Measurements from ENCODE around the gene HNRNPU.

The HNRNPU gene

DNA sequence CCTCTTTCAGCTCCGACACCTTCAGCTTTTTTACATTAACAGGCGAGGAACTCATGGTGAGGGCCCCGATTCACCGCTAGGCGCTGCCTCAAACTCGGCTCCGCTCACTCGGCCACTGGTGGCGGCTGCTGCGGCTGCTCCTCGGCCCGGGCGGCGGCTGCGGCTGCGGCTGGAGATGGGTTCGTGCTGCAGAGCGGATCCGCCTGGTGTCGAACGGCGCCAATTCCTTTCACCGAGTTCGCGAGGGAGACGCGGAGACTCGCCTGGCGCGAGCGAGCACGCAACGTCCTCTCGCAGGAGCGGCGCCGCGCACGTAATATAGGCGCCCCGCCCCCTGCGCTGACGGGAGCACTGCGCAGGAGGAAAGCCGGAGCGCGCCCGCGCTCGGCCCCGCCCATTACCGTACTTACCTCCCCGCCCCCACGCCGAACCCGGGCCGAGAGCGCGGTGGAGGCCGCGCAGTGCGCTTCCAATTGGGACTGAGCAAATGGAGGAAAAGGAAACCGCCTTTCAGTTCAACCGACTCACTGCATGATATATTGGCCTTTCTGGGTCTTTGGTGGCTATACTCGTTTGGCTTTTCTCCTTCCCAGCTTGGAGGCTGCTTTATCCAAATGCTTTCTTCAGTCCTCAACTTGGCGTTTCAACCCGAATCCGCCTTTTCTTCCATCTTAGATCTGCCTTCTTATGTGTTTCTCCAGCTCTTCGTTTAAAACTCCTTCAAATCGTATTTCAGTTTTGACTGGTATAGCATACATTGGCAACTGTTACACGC lies at the start of gene HNRNPU:
Gene HNRNPU (minus strand): TSS at position 291 of the 775 bp plus-strand sequence. CDS start 236 bp downstream, at position 55.
- H3K4me2 ChIP-seq (ENCODE audit: low read depth, low read length) = peak within 1 kb of the TSS; percentile 71
- peaks cover 49% of the 10 kb centered on the region for H3K79me2 ChIP-seq (ENCODE audit: low read length)
- H3K9ac ChIP-seq (ENCODE audit: low read length) = peak within 1 kb of the TSS; percentile 100
- no peaks in the 10 kb centered on the region for H3K9me2 ChIP-seq (replicated peaks; ENCODE audit: insufficient read depth, low read length)
- no peak for TF ChIP-seq EZH2phosphoT487 (IDR thresholded peaks at IDR 0.05; ENCODE audit: low read length)
- no peak for TF ChIP-seq EZH2 (optimal IDR thresholded peaks at IDR 0.05; ENCODE audit: low read depth, low read length)
- TF ChIP-seq, protein P1, sequence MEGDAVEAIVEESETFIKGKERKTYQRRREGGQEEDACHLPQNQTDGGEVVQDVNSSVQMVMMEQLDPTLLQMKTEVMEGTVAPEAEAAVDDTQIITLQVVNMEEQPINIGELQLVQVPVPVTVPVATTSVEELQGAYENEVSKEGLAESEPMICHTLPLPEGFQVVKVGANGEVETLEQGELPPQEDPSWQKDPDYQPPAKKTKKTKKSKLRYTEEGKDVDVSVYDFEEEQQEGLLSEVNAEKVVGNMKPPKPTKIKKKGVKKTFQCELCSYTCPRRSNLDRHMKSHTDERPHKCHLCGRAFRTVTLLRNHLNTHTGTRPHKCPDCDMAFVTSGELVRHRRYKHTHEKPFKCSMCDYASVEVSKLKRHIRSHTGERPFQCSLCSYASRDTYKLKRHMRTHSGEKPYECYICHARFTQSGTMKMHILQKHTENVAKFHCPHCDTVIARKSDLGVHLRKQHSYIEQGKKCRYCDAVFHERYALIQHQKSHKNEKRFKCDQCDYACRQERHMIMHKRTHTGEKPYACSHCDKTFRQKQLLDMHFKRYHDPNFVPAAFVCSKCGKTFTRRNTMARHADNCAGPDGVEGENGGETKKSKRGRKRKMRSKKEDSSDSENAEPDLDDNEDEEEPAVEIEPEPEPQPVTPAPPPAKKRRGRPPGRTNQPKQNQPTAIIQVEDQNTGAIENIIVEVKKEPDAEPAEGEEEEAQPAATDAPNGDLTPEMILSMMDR (IDR thresholded peaks at IDR 0.05; ENCODE audit: low read length) = peak; percentile 43
- H3K9me3 ChIP-seq (replicated peaks; ENCODE audit: insufficient read depth, low read length) = no peaks in the 10 kb centered on the region
- 0 out of 2 replicates have a peak, but pooled peaks cover 9% of the 10 kb centered on the region for H3K4me1 ChIP-seq (ENCODE audit: low read length)
- H2AFZ ChIP-seq (ENCODE audit: low read length) = peak within 1 kb of the TSS; percentile 92
- H3F3A ChIP-seq (ENCODE audit: insufficient read depth, low read length) = peaks cover 23% of the 10 kb centered on the region
- DNase-seq = peak; percentile 99
- peaks cover 34% of the 10 kb centered on the region for H4K20me1 ChIP-seq (ENCODE audit: insufficient read depth, low read length)
- H3K27ac ChIP-seq (ENCODE audit: low read length) = peak within 1 kb of the TSS; percentile 98
- no peaks in the 10 kb centered on the region for H3K27me3 ChIP-seq (replicated peaks; ENCODE audit: insufficient read depth, low read length)
- H3K36me3 ChIP-seq (replicated peaks; ENCODE audit: insufficient read depth, low read length) = peaks cover 19% of the 10 kb centered on the region; the same call in 1 of the 2 replicates
- peak within 1 kb of the TSS; percentile 98 for H3K4me3 ChIP-seq (ENCODE audit: low read length)

DNA sequence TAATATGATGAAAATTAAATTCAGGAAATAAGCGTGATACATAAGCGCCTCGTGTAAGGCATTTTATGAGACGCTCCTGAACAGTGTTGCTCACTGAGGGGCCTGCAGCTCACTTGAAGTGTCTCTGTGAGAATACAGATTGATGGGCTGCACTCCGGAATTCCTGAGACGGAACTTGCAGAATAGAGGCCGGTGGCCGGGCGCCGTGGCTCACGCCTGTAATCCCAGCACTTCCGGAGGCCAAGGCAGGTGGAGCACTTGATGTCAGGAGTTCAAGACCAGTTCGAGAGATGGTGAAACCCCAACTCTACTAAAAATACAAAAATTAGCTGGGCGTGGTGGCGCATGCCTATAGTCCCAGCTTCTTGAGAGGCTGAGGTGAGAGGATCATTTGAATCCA lies 49.5 kb upstream of the HNRNPU start:
- no peaks in the 10 kb centered on the region for H3K36me3 ChIP-seq (replicated peaks; ENCODE audit: insufficient read depth, low read length)
- DNase-seq = no peak
- H2AFZ ChIP-seq (ENCODE audit: low read length) = no peak overlapping the region
- TF ChIP-seq EZH2 (optimal IDR thresholded peaks at IDR 0.05; ENCODE audit: low read depth, low read length) (no peak), EZH2phosphoT487 (IDR thresholded peaks at IDR 0.05; ENCODE audit: low read length) (no peak)
- TF ChIP-seq, protein P1 (IDR thresholded peaks at IDR 0.05; ENCODE audit: low read length) = no peak
- no peak overlapping the region for H3K9ac ChIP-seq (ENCODE audit: low read length)
- no peaks in the 10 kb centered on the region for H3K27me3 ChIP-seq (replicated peaks; ENCODE audit: insufficient read depth, low read length)
- no peaks in the 10 kb centered on the region for H4K20me1 ChIP-seq (ENCODE audit: insufficient read depth, low read length)
- no peaks in the 10 kb centered on the region for H3K9me2 ChIP-seq (replicated peaks; ENCODE audit: insufficient read depth, low read length)
- H3K4me3 ChIP-seq (ENCODE audit: low read length) = no peak overlapping the region
- no peaks in the 10 kb centered on the region for H3K4me1 ChIP-seq (ENCODE audit: low read length)
- no peak overlapping the region for H3K4me2 ChIP-seq (ENCODE audit: low read depth, low read length)
- H3K27ac ChIP-seq (ENCODE audit: low read length) = no peak overlapping the region
- no peaks in the 10 kb centered on the region for H3K9me3 ChIP-seq (replicated peaks; ENCODE audit: insufficient read depth, low read length)
- no peaks in the 10 kb centered on the region for H3K79me2 ChIP-seq (ENCODE audit: low read length)
- no peaks in the 10 kb centered on the region for H3F3A ChIP-seq (ENCODE audit: insufficient read depth, low read length)

DNA sequence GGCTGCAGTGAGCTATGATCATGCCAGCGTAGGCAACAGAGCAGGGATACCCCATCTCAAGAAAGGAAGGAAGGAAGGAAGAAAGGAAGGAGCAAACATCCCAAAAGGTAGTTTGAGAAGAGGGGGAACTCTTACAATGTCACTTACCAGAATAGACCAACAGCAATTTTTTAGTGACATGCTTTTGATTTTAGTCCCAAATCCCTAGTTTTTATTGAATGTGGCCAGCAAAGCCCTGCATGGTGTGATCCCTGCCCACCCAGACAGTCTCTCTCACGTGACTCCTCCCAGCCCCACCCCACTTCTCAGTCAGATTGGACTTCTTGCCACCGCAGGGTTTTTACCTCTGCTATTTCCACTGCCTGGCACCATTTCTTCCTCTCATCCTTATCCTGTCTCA lies 39.8 kb upstream of the HNRNPU start:
- no peak overlapping the region for H3K9ac ChIP-seq (ENCODE audit: low read length)
- no peaks in the 10 kb centered on the region for H3K27me3 ChIP-seq (replicated peaks; ENCODE audit: insufficient read depth, low read length)
- no peaks in the 10 kb centered on the region for H3K9me2 ChIP-seq (replicated peaks; ENCODE audit: insufficient read depth, low read length)
- H3F3A ChIP-seq (ENCODE audit: insufficient read depth, low read length) = no peaks in the 10 kb centered on the region
- no peaks in the 10 kb centered on the region for H3K4me1 ChIP-seq (ENCODE audit: low read length)
- no peak overlapping the region for H3K4me2 ChIP-seq (ENCODE audit: low read depth, low read length)
- H2AFZ ChIP-seq (ENCODE audit: low read length) = no peak overlapping the region
- H4K20me1 ChIP-seq (ENCODE audit: insufficient read depth, low read length) = no peaks in the 10 kb centered on the region
- H3K79me2 ChIP-seq (ENCODE audit: low read length) = no peaks in the 10 kb centered on the region
- no peak overlapping the region for H3K4me3 ChIP-seq (ENCODE audit: low read length)
- no peak overlapping the region for H3K27ac ChIP-seq (ENCODE audit: low read length)
- H3K9me3 ChIP-seq (replicated peaks; ENCODE audit: insufficient read depth, low read length) = no peaks in the 10 kb centered on the region
- no peaks in the 10 kb centered on the region for H3K36me3 ChIP-seq (replicated peaks; ENCODE audit: insufficient read depth, low read length)
- TF ChIP-seq EZH2phosphoT487 (IDR thresholded peaks at IDR 0.05; ENCODE audit: low read length) = no peak
- TF ChIP-seq, protein P1 (IDR thresholded peaks at IDR 0.05; ENCODE audit: low read length) = no peak
- TF ChIP-seq EZH2 (optimal IDR thresholded peaks at IDR 0.05; ENCODE audit: low read depth, low read length) = no peak
- no peak for DNase-seq

All from MM.1S (cell line).